ENCODE data around the gene DCC.

Gene DCC

DNA sequence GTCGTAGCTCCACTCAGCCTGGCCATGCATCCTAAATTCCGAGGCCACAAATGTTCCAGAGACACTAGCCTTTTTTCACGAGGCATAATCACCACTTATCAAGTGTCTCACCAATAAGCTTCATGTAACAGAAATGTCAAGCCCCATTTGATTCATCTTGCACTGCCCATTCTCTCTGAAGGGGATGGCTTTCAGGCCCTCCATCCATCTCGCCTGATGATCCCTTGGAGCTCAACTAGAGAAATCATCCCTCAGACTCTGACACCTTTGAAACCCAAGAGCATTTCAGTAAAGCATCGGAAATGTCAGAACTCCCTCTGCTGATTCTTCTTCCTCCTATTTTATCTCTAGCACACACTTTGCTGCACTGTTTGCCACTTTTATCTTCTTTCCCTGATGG lies 91.7 kb downstream of the DCC start:
- no peak for DNase-seq

DNA sequence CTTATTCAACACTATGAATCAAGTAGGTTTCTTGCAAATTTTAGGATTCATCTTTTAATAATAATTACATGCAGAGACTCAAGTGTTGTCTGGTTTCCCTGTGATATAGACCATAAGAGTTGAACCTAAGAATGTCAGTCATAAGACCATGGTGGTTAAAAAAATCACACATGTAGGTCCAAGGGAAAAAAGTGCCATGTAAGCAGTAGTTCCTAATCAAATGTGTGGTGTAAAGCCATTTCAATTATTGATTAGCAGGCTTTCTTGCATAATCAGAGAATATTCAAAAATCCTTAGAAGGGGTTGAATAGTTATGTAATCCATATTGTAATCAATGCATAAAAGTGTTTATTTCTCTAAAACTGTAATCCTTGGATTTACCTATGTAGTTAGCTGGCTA lies 93.8 kb downstream of the DCC start:
- no peak for DNase-seq

DNA sequence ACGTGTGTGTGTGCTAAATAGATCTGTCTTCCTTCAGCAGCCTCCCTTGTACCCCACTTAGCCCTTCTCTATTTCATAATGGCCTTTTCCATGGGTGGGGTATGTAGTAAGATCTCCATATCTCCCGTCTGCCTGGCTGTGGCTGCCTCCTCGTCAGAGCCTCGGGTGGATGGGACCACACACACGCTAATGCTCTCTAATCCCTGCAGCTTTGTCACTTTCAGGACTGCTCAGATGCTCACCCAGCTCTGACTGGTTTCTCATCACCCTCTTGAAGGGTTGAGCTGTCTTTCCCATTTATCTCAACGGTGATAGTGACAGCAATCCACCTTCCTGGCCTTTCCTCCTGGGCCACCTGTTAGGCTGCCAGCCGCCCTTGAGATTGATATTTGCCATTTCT lies 95.3 kb downstream of the DCC start:
- DNase-seq: no peak

DNA sequence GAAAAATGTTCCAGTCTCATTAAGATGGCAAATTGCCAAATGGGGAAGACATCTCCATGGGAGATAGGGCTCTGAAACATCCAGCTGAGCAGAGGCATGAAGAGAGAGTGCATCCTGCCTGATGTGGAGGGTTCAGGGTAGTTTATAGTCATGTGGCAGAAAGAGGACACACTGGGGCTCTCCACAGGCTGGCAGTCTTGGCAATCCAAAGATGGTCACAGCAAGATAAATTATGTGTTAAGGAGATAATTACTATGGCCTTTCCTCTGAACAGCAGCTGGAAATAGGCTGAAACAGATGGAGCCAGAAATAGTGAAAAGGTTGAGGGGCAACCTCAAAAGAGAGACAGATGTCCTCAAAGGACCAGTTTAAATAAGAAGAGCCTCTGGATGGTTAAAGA lies 97.2 kb downstream of the DCC start:
- peak; percentile 68 for DNase-seq

DNA sequence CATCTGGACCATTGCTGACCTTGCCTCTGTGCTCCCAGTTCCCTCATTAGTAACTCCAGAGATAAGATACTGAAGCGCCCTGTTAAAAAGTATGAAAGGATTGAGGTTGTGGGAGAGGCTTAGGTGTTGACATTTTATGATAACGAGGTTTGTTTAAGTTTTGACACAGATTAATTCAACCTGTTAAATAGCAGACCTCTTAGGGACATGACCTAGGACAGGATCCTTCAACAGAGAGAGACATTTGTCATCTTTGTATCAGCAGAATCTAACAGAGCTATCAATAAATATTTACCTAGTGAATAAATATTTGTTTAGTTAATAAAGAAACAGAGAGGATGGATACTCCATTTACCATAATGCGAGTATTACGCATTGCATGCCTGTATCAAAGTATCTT lies 99.5 kb downstream of the DCC start:
- DNase-seq: no peak

DNA sequence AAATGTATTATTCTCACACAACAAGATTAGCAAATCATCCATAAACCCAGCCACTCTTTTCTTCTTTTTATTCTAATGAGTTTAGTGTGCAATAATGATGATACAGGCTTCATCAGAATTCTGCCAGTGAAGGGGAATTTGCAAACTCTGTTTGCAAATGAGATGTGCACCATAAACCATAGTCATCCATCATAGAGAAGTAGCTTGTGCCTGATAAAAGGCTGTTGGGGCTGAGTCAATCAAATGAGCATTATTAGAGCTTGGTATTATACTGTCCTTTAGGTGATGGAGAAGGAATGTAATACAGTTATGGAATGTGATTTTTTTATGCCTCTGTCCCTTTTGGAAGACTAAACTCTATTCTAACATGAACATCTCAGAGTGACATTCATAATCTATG lies 101.8 kb downstream of the DCC start:
- no peak for DNase-seq

DNA sequence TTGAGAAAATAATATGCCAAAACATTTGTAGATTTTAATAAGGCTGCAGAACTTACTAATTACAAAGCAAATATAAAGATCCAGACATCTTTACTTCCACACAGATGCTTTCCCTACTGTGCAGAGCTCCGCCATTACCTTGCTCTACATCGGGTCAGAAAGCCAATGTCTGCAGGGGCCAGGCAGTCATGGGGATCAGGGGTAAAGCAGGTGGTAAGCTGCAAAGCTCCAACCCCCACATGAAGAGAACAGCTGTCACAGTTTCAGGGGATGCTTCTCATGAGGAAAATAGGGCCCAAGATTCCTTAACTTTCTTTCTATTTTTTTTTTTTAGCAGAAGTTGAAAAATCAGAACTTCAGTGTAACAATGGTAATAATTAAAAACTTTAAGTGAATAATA lies 102.7 kb downstream of the DCC start:
- no peak for DNase-seq

DNA sequence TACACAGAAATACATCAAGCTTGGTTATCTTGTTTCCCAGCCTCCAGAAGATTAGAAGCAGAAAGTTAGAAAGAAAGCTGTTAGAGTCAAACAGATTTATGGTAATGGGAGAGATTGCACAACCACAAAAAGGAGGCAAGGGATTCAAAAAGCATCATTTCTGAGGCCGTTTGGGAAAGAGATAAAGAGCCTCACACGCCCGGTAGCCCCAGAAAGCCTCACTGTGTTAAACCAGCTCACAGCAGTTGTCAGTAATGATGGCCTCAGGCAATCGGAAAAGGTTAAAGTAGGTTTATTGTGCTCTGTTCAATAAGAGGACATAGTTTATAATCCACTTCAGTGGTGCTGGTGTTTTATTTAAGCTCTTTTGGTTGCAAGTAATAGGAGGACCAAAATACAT lies 111.3 kb downstream of the DCC start:
- no peak for DNase-seq

DNA sequence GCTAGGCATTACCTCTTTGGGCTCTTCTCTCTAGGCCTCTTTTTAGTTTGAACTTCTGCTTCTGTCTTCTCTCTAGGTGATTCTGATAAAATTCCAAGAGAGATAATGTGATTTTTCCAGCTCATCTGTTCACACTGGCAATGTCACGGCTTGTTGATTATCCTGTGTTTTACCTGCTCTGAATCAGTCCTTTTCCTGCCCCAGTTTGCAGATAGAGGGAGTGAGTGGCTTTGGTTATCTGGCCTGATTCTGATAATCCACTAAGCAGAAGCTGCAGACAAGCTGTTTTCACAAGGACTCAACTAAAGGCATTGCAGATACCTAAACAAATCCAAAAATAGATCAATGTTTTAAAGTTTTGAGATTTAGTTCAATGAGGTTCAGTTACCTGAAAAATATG lies 111.9 kb downstream of the DCC start:
- no peak for DNase-seq

DNA sequence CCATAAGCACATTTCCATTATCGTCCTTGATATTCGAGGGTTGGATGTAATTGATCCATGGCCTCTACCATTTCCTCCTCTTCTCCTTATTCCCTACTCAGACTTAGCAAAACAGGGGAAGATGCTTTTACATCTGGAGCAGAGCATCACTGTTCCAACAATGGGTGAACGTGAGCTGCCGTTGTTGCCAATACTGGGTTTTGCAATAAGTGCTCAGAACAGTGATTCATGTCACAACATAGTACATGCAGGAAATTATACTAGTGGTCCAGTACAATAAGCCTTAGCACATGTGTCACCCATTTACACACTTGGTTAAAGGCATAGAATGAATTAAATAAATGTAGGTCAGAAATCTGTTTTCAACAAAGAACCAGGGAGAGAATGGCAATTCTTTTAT lies 112.4 kb downstream of the DCC start:
- no peak for DNase-seq

DNA sequence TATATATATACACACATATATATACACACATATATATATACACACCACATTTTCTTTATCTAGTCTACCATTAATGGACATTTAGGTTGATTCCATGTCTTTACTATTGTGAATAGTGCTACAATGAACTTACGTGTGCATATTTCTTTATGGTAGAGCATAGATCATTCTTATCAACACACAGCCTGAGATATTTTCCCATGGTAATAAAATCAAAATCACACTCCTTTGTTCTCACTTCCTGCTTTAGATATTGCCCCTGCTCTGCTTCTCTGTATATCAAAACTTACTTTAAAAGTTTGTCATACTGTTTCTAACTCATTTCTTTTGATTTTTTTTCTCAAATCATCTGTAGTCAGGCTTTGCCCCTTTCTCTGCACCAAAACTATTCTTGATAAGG lies 119.9 kb downstream of the DCC start:
- no peak for DNase-seq

DNA sequence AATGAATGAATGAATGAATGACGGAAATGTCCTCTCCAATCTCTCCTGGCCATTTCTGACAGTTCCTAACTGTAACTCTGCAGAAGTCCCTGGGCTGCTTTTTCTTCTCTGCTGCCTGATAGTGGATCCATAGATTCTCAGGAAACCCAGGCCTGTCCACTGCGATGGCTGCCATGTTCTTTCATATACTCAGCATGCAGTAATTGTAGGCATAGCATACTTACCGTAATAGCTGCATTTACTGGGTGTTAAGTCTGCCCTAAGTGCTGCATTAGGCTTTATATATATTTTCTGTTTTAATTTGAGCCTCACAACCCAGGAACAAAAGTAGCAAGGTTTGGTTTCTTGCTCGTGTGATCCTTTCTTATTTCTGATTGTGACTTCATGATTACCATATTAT lies 122.9 kb downstream of the DCC start:
- DNase-seq: no peak

DNA sequence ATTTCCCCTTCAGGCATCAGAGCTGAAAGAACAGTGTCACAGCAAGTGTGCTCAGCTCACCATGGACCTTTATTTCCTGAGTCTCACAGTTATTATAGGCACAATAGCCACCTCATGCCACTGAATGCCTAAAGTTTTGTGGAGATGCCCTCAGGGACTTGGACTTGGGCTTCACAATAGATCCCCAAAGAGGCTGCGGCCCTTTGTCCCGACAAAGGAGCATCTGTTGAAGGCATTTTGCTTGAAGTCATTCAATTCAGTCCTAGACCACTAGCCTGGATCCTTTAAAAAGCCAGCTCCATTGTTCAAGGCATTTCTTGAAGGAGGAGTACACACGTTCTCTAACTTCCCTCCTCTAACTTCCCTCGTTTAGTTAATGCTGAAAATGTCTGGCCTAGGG lies 125.4 kb downstream of the DCC start:
- DNase-seq: no peak

DNA sequence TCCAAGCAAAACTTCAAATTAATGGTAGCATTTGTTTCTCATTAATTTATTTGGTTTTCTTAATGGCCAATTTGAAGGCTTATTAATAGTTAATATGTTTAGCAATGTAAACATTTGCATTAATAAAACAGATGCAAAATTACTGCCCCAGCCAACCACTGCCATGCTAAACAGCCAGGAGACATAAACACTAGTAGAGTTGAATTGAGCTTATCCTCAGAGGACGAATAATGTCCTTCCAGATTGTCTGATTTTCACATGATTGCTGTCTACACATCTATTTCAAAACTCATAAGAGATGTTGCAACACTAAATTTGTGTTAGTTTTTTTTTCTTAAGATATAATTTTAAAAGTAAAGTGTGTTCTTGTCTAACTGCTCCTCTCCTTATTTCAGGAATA lies 128.5 kb downstream of the DCC start:
- no peak for DNase-seq

DNA sequence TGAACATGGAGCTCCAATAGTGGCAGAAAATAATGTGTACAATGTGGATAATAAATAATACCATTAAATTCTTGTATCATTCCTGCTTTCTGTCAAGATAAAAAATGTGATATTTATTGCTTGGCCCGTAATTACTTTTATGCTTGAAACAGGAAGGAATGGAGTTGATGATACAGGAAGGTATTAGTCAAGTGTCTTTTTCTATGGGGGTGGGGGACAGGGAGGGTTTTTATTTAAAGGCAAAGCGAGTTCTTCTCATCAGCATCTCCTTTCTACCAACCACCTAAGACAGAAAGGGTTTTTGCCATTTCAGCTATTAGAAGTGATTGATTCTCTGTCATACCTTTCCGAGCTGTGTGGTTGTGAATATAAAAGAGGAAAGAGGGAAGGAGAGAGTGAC lies 135.3 kb downstream of the DCC start:
- DNase-seq: no peak

DNA sequence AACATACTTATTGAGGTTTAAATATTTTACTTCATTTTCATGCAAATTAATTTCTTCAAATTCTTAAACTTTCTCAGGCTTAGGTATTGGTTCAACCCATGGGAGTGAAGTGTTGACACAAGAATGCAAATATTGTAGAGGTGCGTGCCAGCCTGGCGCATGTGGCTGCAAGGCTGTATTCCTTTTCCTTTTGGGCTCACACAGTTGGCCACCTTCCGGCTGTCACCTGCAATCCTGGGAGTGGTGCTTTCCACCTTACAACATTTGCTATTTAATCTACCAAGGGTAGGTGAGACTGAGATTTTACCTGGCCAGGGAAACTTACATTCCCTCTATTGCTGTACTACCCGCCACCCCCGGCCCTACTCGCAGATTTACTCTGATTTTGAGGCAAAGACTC lies 141.1 kb downstream of the DCC start:
- no peak for DNase-seq

DNA sequence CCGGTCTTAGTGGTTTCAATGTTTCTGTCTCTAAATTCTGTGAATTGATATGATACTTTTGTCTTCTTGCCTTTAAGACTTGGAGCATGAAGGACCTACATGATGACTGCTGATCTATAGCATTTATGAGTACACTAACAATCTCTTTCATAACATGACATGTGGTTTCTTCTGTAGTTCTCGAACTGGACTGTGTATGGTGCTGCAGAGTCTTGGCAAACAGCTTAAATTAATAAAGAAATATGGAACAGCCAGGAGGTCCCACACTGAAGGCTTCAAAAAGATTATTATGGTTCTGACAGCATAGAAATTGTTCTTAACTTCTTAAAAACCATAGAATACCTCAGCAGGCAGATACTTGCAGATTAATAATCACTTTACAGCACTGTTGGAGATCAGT lies 145.0 kb downstream of the DCC start:
- DNase-seq: peak; percentile 40

DNA sequence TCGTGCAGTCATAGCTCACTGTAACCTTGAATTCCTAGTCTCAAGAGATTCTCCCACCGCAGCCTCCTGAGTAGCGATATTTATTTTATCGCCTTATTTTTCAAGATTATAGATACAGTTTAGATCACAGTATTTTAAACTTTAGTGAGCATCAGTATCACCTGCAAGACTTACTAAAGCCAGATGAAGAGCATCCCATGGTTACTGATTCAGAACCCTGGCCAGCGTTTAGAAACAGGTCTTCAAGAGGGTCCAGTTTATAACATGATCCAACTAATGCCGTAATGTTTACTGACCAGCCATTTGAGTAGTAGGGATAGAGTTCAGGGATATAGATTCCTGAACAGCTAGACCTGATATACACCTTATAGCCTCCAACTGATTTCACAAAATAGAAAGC lies 146.1 kb downstream of the DCC start:
- DNase-seq: no peak

DNA sequence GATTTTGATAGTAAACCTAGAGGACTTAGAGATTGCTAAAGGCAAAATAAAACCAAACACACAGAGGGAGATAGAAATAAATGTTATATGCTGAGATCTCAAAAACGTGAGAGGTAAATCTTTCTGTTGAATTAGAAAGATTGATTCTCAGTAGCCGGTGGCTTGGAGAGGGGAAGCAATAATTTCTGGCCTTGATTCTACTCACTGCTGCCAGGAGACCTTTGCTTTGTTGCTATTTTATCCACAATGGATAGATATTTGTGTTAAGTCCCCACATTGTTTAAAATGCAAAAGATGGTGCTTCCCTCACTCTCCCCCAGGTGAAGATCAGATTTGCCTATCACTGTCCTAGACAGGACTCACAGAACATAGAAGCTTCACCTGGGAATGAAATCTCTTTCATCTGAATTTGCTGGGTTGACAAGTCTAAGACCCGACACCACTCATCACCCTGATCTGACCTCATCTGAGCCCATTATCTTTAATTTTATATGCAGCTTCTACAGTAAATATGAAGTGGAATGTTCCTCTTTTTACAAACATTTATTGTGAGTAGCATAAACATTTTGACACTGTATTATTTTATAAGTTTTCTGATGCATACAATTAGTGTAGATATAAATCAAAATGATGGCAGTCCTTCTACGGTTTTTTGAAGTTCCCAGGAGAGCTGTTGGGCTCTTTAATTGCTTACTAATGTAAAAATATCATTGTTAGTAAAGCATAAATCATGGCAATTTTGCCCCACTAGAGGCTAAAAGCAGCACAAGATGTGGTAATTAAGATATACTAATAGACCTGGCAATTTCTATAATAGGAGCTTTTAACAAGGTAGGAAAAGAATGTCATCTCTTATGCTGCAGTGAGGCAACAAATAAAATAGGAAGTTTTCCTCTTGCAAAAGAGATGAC lies 149.7 kb downstream of the DCC start:
- no peak for DNase-seq

DNA sequence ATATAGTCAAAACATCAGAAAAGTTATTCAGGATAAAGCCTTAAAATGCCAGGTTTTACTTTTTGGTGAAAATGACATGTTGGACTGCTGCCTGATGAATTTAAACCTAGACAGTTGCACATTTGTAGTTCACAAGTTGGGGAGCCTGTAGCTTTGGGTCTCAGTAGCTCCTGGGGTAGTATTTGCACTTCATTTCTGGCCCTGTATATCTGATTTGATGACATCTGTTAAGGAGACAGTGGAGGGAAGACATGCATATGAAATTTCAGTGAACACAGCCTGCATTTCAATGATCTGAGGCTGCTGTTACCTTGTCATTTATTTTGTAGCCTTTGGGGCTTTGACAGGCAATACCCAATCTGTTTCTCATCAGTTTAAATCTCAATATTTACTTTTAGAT lies 156.4 kb downstream of the DCC start:
- no peak for DNase-seq

DNA sequence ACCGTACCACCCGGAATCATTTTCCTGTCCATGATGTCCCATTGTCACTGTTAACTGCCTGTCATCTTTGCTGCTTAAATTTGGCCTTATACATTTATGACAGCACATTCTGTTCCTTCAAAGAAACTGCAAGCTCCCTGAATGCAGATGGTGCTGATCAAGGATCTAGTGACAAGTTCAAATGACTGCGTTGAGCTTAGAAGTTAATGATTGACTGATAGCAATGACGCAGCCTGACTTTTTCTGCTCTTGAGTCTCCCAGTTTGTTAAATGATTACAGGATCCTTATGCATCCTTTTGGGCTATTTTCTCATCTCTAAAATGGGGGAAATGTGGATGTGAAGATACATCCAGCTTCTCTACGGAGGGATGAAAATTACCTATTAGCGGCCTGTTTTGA lies 159.0 kb downstream of the DCC start:
- no peak for DNase-seq

DNA sequence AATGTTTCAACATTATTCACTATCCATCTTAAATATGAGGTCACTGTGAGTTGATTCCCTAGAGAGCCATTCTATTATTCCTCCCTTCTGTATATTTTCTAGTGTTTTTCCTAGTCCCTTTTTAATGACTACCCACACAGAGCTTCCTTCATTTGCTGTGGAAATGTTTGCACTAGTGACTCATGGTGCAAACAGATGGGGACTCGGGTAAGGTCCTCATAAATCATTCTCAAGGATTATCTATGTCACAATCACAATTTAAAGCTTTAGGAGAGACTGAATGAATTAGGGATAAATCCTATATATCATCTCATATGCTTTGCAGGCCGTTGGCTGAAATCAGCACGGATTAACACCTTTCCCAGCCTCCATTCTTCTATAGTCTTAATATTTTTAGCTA lies 159.6 kb downstream of the DCC start:
- DNase-seq: peak; percentile 98

DNA sequence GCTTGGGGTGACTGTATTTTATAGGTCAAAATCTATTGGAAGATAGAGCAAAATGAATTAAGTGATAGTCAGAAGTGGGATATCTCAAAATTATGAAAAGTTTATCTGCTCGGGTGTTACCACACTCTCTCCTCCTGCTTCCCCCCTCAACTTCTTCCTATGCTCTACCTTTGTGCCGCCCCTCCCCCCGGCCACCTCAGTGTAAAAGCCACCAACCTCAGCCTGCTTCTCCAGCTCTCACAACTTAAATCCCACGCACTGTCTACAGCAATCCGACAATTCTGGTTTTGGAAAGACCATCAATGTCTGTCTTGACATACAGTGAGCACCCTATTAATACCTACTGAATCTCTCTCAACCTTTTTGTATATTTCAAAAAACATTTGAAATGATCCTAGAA lies 164.6 kb downstream of the DCC start:
- DNase-seq: no peak

DNA sequence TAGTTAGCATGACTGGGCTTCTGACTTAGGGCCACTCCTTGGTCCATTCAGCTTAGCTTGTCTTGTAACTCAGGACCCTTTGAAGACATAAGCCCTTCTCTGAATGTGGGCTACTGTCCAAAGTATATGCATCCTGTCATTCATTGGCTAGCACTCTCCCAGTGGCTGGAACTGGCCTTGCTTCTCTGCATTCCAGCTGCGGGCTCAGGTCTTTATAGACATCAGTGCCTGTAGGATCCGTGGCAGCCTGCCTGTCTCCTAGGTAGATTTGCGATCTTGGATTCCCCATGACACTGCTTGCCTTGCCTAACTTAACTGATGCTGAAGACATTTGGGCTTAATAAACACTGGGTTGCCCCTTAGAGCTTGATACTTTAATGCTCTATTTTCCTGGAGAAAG lies 170.1 kb downstream of the DCC start:
- no peak for DNase-seq

DNA sequence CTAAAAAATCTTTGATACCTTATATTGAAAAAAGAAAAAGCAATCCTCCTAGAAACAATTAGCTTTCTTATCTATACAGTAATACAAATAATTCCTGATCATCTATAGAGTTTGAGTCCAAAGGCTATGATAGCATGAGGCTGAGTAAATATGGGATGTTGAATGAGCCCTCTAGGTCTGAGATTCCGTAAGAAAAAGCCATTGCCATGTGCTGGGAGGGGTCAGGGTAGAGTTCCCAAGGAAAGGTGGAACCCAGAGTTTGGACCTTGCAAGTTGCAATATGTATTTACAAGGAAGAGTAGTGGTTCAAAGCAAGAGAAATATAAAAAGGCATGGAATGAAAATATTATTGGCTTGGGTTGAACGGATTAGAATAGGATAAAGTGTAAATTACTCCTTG lies 178.1 kb downstream of the DCC start:
- DNase-seq: no peak
